Caco-2 (cell line): ENCODE results near the gene ACRBP. TPM values are rescaled to one million over a fixed set of nuclear protein-coding genes. Genes with fewer than 3 reads are reported as not detected.

Experiments
- BruUV-seq: library from RNA; stranded (reverse); fragments of 400-500 nt; replicated peaks from 2 replicates; lab custom pipeline; 2021; lab: Mats Ljungman, UMichigan
- CTCF ChIA-PET: fragments of 300-600 bp; sonication (Branson Sonifier 250); formaldehyde crosslinking; loops from one replicate; lab custom pipeline; 2022; ENCODE audit warnings: antibody characterized with exemption; lab: Charles Lee
- POLR2A ChIA-PET: fragments of 300-600 bp; sonication (Branson Sonifier 250); formaldehyde crosslinking; loops from one replicate; lab custom pipeline; 2022; ENCODE audit warnings: antibody characterized with exemption; lab: Charles Lee
- DNase-seq, 2 experiments: peaks; one replicate each; pipeline versions ENCODE4 v3.0.0 to v3.0.0-alpha.2; 2020 to 2022
- H3K27me3 ChIP-seq: replicated peaks from 2 replicates; pipeline ENCODE4 v1.6.0; 2011; ENCODE audit warnings: low read length; ENCODE audit not compliant: control insufficient read depth, insufficient read depth
- H3K36me3 ChIP-seq: 2 replicates; pipeline ENCODE4 v1.5.1; 2011; ENCODE audit warnings: low read length; ENCODE audit not compliant: control insufficient read depth, insufficient read depth
- H3K4me1 ChIP-seq: fragments of 250-450 bp; sonication (Bioruptor Pico); 2 replicates; pipeline ENCODE4 v1.5.1; 2020; ENCODE audit warnings: mild to moderate bottlenecking
- H3K4me3 ChIP-seq: 2 replicates; pipeline ENCODE4 v1.5.1; 2011; ENCODE audit warnings: low read depth, mild to moderate bottlenecking, control low read depth, low read length
- H3K9me3 ChIP-seq: fragments of 250-450 bp; sonication (Bioruptor Pico); 2 replicates; pipeline ENCODE4 v1.5.1; 2020; ENCODE audit warnings: mild to moderate bottlenecking, moderate library complexity
- H3K27ac Mint-ChIP-seq: one replicate; pipeline ENCODE4 v1.8.0; 2022; ENCODE audit warnings: mixed read lengths; ENCODE audit not compliant: unreplicated experiment
- H3K27me3 Mint-ChIP-seq: one replicate; pipeline ENCODE4 v1.8.0; 2022; ENCODE audit warnings: mixed read lengths; ENCODE audit not compliant: insufficient read depth, unreplicated experiment
- H3K36me3 Mint-ChIP-seq: one replicate; pipeline ENCODE4 v1.8.0; 2022; ENCODE audit warnings: mild to moderate bottlenecking, mixed read lengths; ENCODE audit not compliant: insufficient read depth, unreplicated experiment
- H3K4me1 Mint-ChIP-seq: one replicate; pipeline ENCODE4 v1.8.0; 2022; ENCODE audit warnings: low read depth, mixed read lengths; ENCODE audit not compliant: unreplicated experiment
- H3K4me3 Mint-ChIP-seq: one replicate; pipeline ENCODE4 v1.8.0; 2022; ENCODE audit warnings: mild to moderate bottlenecking, moderate library complexity, mixed read lengths; ENCODE audit not compliant: unreplicated experiment
- H3K9me3 Mint-ChIP-seq: one replicate; pipeline ENCODE4 v1.8.0; 2022; ENCODE audit warnings: mixed read lengths; ENCODE audit not compliant: unreplicated experiment
- CTCF ChIP-seq, 2 experiments: fragments of 200-600 bp in 1 of 2; IDR thresholded peaks; 1 replicate in 1 of 2; 2 replicates in 1 of 2; pipeline versions ENCODE4 v1.5.1 to v1.8.0; 2011 to 2022; ENCODE audit warnings: antibody characterized with exemption in 1 of 2, control low read depth in 1 of 2, inconsistent platforms in 1 of 2, low read depth in 1 of 2, low read length in 1 of 2, mild to moderate bottlenecking in 1 of 2, moderate library complexity in 1 of 2; ENCODE audit not compliant: insufficient read depth in 1 of 2, severe bottlenecking in 1 of 2, unreplicated experiment in 1 of 2
- intact Hi-C: fragments of 100-400 bp; cut with micrococcal nuclease; formaldehyde crosslinking; loops from one replicate; pipeline ENCODE4 v1.10.0; 2022; ENCODE audit not compliant: unreplicated experiment
- total RNA-seq: library from RNA; stranded (reverse); gene quantifications from 2 replicates; pipeline ENCODE4 v1.2.3, GENCODE V29; 2022

The ACRBP gene
- total RNA-seq, 1 experiment from 2014 or later: 0.73 TPM

GRCh38 chr12:6608592-6609281 is 38.5 kb downstream of the ACRBP start:
- CTCF ChIA-PET: no interaction called here
- no TSS peak for BruUV-seq

DNA sequence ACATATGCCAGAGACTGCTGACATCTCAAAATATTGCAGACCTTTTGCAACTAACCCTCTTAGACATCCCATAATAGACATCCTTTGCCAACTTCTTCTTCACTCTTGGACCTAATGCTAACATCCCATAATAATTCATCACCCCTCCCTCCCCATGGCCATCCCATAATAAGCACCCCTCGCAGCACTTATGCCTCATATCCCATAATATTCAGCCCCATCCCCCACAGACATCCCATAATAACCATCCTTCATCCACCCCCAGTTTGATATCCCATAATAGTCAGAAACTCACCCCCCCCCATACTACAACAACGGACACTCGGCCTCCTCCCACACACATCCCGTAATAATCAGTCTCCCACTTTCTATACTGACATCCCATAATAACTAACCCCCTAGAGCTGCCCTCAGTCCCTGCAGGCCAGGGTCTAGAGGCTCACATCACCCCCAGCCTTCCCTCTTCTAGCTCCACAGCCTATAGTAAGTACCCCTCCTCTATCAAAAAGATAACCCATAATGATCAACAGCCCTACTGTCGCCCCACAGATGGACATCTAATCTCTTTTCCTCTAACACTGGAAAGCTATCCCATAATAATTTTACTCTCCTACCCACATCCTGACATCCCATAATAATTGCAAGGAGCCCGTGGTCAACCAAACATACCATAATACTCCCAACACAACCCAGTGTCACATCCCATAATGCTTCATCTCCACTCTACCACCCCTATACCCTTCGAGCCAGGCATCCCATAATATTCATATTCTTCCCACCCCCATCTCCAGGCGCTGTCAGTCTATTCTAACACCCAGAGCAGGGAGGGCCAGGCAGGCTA is 39.3 kb downstream of the ACRBP start:
- Mint-ChIP-seq H3K36me3 (peaks cover 29% of the 10 kb centered on the region), H3K27me3 (no peaks in the 10 kb centered on the region), H3K4me3 (no peak overlapping the region), H3K27ac (no peak overlapping the region), H3K9me3 (no peaks in the 10 kb centered on the region), H3K4me1 (peaks cover 20% of the 10 kb centered on the region)
- no peak for TF ChIP-seq CTCF (IDR thresholded peaks at IDR 0.05; ENCODE audit: insufficient read depth in 1 of 2, low read depth in 1 of 2, low read length in 1 of 2, severe bottlenecking in 1 of 2, unreplicated experiment in 1 of 2)
- ChIA-PET POLR2A (interaction anchor here (0.6 to 0.7 kb wide), 2 partner anchors 40 to 74 kb away, joined by 3 to 4 read pairs; partner anchors contain the start of genes GAPDH and NOP2), CTCF (interaction anchor here (0.6 kb wide), 1 partner anchor 55 kb away, joined by 3 read pairs; no protein-coding TSS in a partner anchor)
- peak overlapping the region; percentile 86 for H3K4me3 ChIP-seq
- H3K9me3 ChIP-seq: no peaks in the 10 kb centered on the region
- H3K4me1 ChIP-seq: peaks cover 38% of the 10 kb centered on the region
- BruUV-seq: no TSS peak
- no peaks in the 10 kb centered on the region for H3K27me3 ChIP-seq
- DNase-seq: peak; percentile 76 to 87
- peaks cover 6% of the 10 kb centered on the region; the same call in 1 of the 2 replicates for H3K36me3 ChIP-seq
- intact Hi-C loops: loop anchor here (5.0 kb wide), 1 partner anchor 41 kb away; the partner anchor contains the start of gene NOP2

More at GRCh38 chr12:6608592-6609281, 38.5 kb downstream of the ACRBP start:
- H3K36me3 ChIP-seq: peaks cover 5% of the 10 kb centered on the region; the same call in 1 of the 2 replicates
- POLR2A ChIA-PET: interaction anchor here (0.6 to 0.7 kb wide), 2 partner anchors 41 to 75 kb away, joined by 3 to 4 read pairs; partner anchors contain the start of genes GAPDH and NOP2
- peaks cover 43% of the 10 kb centered on the region for H3K4me1 ChIP-seq
- TF ChIP-seq CTCF (IDR thresholded peaks at IDR 0.05; ENCODE audit: insufficient read depth in 1 of 2, low read depth in 1 of 2, low read length in 1 of 2, severe bottlenecking in 1 of 2, unreplicated experiment in 1 of 2): peak in 1 of 2 experiments; percentile 8
- DNase-seq: peak; percentile 57 to 70
- H3K4me3 ChIP-seq: no peak overlapping the region
- no peaks in the 10 kb centered on the region for H3K9me3 Mint-ChIP-seq
- H3K27me3 ChIP-seq: no peaks in the 10 kb centered on the region
- intact Hi-C loops: loop anchor here (5.0 kb wide), 1 partner anchor 41 kb away; the partner anchor contains the start of gene NOP2
- H3K36me3 Mint-ChIP-seq: peaks cover 21% of the 10 kb centered on the region
- H3K4me1 Mint-ChIP-seq: peaks cover 13% of the 10 kb centered on the region
- no peak overlapping the region for H3K4me3 Mint-ChIP-seq
- no peak overlapping the region for H3K27ac Mint-ChIP-seq
- no peaks in the 10 kb centered on the region for H3K9me3 ChIP-seq
- H3K27me3 Mint-ChIP-seq: no peaks in the 10 kb centered on the region
